HG02870 (cell line): ENCODE data around the gene RBM33.
A peak's percentile ranks its signal among the peaks of the same experiment; 100 is the strongest.

Experiments used
- ATAC-seq: cut with Tn5 transposase; IDR thresholded peaks from one replicate; pipeline ENCODE4 v1.9.1; 2021; ENCODE audit warnings: mild to moderate bottlenecking, moderate library complexity; ENCODE audit not compliant: unreplicated experiment

RBM33 gene

DNA sequence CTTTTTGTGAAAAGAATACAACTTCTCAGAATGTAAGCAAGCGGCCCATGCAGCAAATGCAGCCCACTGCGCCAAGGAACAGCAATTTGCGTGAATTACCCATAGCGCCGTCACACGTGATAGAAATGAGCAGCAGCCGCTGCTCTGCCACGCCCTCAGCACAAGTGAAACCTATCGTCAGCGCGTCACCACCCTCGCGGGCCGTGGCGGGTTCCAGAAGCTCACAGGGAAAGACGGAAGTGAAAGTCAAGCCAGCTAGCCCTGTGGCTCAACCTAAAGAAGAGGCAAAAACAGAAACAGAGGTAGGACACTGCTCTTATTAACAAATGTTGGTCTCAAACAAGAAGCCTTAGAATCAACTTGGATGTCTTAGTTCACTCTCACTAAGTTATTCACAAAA lies 97.3 kb downstream of the RBM33 start:
- ATAC-seq: no peak

DNA sequence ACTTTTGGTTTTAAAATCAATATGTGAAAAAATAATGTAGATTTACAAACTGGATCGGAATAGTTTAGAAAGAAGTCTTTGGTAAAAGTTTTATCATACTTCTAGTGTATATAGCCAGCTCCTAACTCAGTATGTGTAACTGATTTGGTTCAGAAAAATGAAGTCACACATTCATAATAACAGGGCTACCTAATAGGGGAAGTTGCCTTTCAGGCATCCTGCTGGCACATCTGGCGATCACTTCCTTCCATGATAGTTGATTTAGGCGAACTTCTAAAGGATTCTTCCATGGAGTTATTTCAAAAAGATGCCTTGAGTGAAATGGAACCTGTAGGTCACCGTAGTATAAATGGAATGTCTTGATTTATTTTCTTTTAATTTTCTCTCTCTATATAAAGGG lies 98.7 kb downstream of the RBM33 start:
- ATAC-seq: no peak

GRCh38 chr7:155744971-155745683 lies 100.7 kb downstream of the RBM33 start:
- no peak for ATAC-seq

DNA sequence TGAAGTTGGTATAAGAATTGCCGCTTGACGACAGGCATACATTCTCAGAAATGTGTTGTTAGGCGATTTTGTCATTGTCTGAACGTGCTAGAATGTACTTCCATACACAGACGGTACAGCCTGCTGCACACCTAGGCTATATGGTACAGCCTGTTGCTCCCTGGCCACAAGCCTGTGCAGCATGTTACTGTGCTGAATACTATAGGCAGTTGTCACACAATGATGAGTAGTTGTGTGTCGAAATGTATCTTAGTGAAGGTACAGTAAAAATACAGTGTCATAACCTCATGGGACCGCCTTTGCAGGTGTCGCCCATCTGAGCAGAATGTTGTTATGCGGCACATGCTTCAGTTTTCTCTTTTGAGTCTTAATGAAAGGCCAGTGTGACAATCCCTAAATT lies 101.3 kb downstream of the RBM33 start:
- ATAC-seq: peak; percentile 30

DNA sequence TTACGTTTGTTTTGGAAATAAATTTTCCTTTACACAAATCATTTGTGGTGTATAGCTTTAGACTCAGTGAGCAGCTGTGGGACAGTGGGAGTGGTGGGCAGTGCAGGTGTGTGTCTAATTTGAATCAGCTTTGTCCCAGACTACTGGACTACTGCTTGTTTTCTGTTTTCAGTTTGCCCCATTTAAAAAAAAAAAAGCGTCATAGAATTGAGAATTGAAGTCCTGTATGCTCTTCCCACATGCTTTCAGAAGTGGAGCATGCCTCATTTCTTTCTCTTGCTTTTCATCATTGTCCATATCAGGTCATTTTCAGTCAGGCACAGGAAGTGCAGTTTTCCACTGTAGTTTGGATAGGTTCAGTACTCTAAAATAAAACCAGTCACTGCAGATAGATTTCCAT lies 101.7 kb downstream of the RBM33 start:
- peak; percentile 81 for ATAC-seq

- no peak for ATAC-seq
Observed at GRCh38 chr7:155747209-155747608, 102.7 kb downstream of the RBM33 start.

- no peak for ATAC-seq
Observed at GRCh38 chr7:155749578-155749977, 105.1 kb downstream of the RBM33 start.

GRCh38 chr7:155750255-155751125 lies 106.0 kb downstream of the RBM33 start:
- no peak for ATAC-seq

GRCh38 chr7:155751409-155751808 lies 106.9 kb downstream of the RBM33 start:
- ATAC-seq: no peak

DNA sequence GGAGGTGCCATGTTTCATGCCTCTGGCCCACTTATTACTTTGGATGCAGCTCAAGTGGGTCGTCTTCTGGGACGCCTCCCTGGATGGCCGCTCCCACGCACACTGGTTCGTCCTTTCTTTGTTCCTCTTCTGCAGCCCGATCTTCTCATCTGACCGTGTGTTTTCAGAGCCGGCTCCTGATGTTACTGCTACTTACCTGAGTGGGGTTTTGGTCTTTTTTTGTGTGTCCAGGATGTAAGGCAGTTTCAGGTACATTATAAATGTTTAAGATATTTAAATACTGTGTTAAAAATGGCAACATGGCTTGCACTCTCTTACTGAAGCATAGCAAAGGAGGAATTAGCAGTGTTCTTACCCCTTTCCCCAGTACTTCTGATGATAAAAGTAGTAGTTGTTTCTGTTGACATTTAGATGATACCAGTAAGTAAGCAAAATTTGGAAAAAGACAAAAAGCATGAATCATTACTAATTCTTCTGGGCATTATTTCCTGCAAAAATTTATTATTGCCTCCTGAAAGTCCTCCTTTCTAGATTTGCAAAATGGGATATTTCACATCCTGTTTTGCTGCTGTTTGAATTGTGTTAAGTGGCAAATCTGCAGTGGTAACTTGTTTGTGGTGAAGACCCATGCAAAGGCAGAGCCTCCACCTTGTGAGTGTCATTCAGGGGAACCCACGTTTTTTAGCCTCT lies 108.4 kb downstream of the RBM33 start:
- ATAC-seq: peak; percentile 69

- ATAC-seq: peak; percentile 11
Observed at GRCh38 chr7:155753446-155753965, 109.0 kb downstream of the RBM33 start.

DNA sequence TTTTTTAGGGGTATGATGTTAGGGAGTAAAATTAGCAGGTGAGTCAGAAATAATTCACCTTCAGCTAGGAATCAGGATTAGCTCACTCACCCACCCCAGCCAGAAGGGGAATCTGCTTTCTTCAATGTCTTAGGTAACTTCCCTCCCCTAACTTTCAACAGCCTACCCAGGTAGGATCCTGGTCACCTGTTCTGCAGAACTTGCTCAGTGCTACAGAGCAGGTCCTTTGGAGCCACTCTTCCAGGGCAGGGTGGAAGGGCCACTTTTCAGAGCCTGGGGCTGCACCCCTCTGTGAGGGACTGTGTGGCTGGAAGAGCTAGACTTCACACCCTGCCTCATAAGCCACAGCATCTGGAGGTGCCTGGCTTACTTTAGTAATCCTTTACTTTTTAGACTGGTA lies 109.7 kb downstream of the RBM33 start:
- no peak for ATAC-seq

DNA sequence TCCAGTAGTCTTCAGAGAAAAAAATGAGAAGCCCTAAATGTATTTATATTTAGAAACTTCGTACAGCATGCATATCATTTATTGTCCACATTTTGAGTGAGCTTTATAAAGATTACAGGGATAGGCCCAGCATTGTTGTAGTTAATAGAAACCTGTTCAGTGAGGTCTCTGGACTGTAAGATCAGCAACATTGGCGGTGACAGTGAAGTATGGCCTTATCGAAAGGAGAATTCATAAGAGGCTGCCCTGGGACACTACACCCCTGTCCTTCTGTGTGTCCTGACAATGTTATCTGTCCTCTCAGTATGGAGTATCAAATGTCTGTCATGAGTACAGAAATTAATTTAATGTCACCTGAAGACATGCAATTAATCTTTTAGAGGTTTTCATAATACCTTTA lies 110.6 kb downstream of the RBM33 start:
- no peak for ATAC-seq

GRCh38 chr7:155756322-155756721 lies 111.9 kb downstream of the RBM33 start:
- ATAC-seq: no peak

DNA sequence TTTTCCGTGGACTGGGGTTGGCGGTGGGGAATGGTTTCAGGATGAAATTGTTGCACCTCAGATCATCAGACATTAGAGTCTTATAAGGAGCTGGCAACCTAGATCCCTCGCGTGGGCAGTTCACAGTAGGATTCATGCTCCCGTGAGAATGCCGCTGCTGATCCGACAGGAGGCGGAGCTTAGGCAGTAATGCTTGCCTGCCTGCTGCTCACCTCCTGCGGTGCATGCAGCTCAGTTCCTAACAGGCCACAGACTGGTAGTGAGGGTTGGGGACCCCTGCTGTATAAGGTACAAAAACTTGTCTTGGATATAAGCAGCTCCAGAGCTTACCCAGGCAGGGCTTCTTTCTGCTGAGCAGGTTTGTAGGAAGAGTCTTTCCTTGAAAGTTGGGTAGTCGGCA lies 113.9 kb downstream of the RBM33 start:
- no peak for ATAC-seq

DNA sequence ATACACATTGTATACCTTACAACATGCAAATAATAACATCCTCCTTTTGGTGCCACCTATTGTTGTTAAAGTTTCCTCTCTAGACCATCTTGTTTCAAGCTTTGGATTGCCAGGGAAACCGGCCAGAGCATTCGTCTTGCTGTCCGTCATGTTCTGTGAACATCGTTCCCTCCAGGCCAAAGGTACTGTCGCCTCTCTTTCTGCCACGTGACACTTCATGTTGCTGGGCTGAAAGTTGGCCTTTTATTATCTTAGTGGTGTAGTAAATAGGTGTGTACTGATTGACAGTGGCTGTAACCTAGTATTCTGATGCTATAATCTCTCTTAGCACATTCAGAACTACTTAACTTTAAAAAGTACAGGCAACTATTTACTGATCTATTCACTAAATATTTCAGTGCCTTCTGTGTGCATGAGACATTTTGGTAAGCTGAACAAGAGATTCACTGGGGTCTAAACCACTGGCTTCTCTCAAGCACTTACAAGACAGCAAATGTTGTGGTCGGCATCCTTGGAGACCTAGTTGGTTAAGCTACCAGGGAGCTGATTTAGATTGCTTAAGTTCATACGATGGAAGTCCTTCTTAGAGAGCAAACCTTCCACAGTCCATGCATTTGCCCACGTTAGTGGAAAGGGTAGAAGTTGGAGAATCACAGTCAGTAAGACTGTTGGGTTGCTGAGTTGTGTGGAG lies 115.4 kb downstream of the RBM33 start:
- ATAC-seq: no peak

GRCh38 chr7:155761162-155761561 lies 116.7 kb downstream of the RBM33 start:
- no peak for ATAC-seq

DNA sequence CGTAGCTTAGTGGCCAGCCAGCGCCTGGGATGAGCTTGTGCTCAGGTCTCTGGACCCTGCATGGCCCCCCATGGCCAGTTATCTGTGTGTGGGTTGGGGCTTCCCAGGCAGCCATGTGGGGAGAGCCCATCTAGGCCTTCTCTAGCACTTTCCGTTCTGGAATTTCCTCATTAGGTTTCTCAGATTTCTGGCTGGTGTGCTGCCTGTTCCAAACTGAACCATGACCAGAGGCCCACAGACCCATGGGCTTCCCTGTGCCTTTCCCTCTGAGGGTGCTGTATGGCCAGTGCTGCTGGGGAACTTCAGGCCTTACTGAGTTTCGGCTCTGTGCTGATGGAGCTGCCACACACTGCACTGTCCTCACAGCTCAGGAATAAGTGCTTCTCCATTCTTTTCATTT lies 117.6 kb downstream of the RBM33 start:
- ATAC-seq: no peak

DNA sequence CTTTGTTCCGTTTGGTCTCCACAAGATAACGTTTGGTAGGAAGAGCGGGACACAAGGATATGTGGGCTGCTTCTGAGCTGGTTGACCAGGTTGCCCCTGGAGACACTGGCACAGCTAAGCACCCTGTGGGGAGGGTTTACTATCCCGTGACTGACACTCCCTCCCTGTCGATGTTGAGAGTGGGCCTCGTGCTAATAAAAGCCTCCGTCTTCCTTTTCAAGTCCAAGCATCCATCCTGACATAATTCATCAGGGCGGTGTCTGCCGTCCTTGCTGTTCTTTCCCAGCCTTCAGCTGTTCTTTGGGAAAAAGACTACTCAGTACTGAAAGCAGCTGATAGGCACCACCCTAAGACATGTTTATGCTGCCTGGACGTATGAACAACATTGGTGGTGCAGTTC lies 118.2 kb downstream of the RBM33 start:
- ATAC-seq: no peak

DNA sequence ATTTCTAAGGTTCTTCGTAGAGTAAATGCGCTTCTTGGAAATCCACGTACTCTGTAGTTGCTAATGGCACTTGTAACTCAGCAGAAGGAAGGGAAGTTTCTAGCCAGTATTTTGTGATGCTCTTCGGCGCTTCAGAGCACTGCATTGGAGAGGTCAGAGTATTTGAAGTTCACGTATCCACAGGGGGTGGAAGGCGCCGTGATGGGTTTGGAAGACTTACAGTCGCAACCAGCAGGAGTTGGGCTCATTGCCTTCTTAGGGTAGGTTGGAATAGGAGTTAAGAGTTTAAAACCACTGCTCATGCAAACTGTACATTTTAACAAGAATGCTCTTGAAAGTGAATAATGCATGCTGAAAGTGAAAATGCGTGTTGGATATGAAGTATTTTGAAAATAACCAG lies 118.7 kb downstream of the RBM33 start:
- ATAC-seq: no peak
